ENCODE data around the gene CSRNP3.

DNA sequence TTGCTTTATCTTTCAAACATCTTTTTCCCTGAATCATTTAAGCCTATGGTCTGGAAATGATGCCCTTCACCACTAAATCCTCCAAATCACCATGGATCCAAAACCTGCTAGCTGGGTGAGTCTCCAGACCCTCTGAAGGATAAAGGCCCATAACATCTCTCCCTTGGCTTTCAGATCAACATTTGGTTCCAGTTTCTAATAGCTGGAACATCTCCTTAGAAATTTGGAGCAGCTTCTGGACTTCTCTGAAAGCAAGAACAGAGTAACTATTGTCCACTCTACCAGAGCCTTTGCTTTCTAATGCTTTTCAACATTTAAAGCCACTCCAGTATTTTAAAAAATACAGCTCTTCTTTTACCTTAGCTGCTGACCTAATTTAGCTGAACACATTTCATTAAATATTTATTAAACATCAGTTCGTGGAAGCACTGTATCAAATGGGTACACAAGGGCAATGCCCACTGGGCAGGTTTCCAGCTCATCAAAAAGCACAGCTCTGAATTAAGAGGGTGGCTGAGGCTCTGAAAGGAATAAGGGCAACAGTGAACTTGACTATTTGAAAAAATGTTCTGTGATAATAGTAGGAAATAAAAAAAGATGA lies 249.2 kb downstream of the CSRNP3 start:
- TF ChIP-seq TAF1 (IDR thresholded peaks at IDR 0.05; ENCODE audit: borderline replicate concordance, insufficient read depth, low read length) (no peak), SIN3A (IDR thresholded peaks at IDR 0.05; ENCODE audit: borderline replicate concordance, insufficient read depth, low read length) (no peak), POLR2AphosphoS5 (IDR thresholded peaks at IDR 0.05; ENCODE audit: low read depth, low read length) (no peak), FOXP2 (optimal IDR thresholded peaks at IDR 0.05; ENCODE audit: borderline replicate concordance, extremely low read depth, extremely low read length, insufficient read depth) (no peak)
- TF ChIP-seq, protein P1, sequence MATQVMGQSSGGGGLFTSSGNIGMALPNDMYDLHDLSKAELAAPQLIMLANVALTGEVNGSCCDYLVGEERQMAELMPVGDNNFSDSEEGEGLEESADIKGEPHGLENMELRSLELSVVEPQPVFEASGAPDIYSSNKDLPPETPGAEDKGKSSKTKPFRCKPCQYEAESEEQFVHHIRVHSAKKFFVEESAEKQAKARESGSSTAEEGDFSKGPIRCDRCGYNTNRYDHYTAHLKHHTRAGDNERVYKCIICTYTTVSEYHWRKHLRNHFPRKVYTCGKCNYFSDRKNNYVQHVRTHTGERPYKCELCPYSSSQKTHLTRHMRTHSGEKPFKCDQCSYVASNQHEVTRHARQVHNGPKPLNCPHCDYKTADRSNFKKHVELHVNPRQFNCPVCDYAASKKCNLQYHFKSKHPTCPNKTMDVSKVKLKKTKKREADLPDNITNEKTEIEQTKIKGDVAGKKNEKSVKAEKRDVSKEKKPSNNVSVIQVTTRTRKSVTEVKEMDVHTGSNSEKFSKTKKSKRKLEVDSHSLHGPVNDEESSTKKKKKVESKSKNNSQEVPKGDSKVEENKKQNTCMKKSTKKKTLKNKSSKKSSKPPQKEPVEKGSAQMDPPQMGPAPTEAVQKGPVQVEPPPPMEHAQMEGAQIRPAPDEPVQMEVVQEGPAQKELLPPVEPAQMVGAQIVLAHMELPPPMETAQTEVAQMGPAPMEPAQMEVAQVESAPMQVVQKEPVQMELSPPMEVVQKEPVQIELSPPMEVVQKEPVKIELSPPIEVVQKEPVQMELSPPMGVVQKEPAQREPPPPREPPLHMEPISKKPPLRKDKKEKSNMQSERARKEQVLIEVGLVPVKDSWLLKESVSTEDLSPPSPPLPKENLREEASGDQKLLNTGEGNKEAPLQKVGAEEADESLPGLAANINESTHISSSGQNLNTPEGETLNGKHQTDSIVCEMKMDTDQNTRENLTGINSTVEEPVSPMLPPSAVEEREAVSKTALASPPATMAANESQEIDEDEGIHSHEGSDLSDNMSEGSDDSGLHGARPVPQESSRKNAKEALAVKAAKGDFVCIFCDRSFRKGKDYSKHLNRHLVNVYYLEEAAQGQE (IDR thresholded peaks at IDR 0.05; ENCODE audit: insufficient read depth in 1 of 2, low read depth in 2 of 2, low read length in 2 of 2) = no peak
